ENCODE data around the gene URB1. TPM values are rescaled to one million over a fixed set of nuclear protein-coding genes. Genes with fewer than 3 reads are reported as not detected.

URB1 gene
- total RNA-seq, 2 experiments from 2014 or later = 19.4 to 25.4 TPM

DNA sequence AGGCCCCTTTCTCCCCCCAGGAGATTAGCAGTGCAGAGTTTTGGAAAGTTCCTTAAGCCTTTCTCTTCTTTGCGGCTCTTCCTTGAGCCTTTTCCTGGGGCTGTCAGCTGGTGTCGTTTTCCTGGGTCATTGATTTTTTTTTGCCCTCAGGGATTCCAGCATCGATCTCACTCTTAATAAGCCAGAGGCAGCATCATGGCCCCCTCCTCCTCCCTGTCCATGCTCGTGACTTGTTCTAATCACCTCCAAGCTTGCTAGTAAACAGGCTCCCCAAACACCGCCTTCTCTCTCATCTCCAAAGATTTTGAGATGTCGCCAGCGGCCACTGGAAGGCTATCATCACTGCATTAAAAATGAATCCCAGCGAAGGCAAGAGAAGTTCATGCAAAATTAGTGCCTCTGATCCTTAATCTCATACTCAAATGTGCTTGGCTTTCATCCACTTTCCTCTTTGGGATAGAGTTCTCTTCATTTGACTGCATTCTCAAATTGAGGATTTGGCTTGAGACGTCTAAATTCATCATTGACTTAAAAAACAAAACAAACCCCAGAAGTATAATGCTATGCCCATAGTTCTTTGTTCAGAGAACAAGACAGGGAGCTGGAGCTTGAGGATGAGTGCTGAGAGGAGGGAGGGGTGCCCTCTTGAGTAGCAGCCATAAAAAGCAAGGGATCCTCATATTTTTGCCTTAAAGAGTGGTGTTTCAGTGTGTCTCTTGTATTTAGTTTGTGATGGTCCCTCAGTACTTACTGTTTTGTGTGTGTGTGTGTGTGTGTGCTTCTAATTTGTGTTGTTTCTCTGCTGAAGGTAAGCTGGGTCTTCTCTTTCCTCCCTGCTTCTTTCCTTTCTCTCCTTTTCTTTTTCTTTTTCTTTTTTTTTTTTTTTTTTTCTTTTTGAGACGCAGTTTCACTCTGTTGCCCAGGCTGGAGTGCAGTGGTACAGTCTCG, 22.9 kb upstream of the URB1 start:
- Histone ChIP-seq H3K4me2 (ENCODE audit: low read length) (no peak overlapping the region), H3K9me3 (ENCODE audit: low read length) (no peaks in the 10 kb centered on the region)
- intact Hi-C loops (cut with micrococcal nuclease; ENCODE audit: unreplicated experiment) = no loop called here

DNA sequence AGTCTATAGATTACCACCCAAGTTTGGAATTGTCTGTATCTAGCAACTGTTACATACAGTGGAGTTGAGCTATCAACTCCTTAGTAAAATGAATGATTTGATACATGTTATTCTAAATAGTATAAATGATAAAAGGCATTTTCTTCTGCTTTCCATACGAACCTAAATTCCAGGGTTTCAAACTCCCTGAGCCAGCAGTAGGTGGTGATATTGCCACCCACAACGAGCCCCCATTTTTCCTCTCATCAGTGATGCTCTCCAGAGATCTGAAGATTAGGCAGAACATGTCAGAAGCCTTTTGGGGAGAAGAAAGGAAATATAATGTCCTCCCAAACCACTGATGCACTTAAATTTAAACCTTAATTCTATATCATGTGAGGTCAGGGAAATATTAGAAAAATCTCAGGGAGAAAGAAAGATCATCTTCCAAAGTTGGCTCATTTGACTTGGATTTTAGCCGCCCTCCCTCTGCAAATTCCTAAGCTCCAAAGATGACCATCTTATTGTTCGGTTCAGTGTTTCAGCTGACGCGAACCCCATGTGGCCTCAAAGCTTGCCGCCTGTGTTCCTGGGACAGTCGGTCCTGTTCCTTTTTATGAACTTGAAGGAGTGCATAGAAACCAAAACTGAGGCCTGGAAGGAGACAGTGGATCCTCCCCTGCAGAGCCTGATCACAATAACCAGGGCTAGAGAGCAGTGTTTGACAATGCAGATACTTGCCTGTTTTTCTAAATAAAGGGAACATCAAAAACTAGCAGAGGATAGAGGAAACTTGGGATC, 22.0 kb upstream of the URB1 start:
- POLR2A ChIA-PET = no interaction called here
- no peak overlapping the region for H3K4me3 ChIP-seq (ENCODE audit: low read depth, low read length, poor library complexity, severe bottlenecking)

More for the DNA sequence above, 22.9 kb upstream of the URB1 start:
- no TSS peak for BruUV-seq (replicated peaks)
- Histone ChIP-seq H2AFZ (ENCODE audit: low read length) (no peak overlapping the region), H3K36me3 (ENCODE audit: insufficient read depth, low read length) (no peaks in the 10 kb centered on the region), H3K9me2 (ENCODE audit: insufficient read depth, low read length) (no peaks in the 10 kb centered on the region), H3K4me1 (ENCODE audit: insufficient read depth, low read length, poor library complexity, severe bottlenecking) (no peaks in the 10 kb centered on the region), H4K20me1 (ENCODE audit: insufficient read depth, low read length) (no peaks in the 10 kb centered on the region), H3K4me3 (ENCODE audit: low read depth, low read length, poor library complexity, severe bottlenecking) (no peak overlapping the region), H3K79me2 (ENCODE audit: insufficient read depth, low read depth, low read length) (no peaks in the 10 kb centered on the region), H3K27ac (ENCODE audit: low read depth, low read length, poor library complexity, severe bottlenecking) (no peak overlapping the region)
- no peak for TF ChIP-seq EZH2phosphoT487 (IDR thresholded peaks at IDR 0.05; ENCODE audit: borderline replicate concordance, low read depth, low read length)
- TF ChIP-seq, protein P1, sequence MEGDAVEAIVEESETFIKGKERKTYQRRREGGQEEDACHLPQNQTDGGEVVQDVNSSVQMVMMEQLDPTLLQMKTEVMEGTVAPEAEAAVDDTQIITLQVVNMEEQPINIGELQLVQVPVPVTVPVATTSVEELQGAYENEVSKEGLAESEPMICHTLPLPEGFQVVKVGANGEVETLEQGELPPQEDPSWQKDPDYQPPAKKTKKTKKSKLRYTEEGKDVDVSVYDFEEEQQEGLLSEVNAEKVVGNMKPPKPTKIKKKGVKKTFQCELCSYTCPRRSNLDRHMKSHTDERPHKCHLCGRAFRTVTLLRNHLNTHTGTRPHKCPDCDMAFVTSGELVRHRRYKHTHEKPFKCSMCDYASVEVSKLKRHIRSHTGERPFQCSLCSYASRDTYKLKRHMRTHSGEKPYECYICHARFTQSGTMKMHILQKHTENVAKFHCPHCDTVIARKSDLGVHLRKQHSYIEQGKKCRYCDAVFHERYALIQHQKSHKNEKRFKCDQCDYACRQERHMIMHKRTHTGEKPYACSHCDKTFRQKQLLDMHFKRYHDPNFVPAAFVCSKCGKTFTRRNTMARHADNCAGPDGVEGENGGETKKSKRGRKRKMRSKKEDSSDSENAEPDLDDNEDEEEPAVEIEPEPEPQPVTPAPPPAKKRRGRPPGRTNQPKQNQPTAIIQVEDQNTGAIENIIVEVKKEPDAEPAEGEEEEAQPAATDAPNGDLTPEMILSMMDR (conservative IDR thresholded peaks at IDR 0.05; ENCODE audit: low read length) = no peak
- DNase-seq (ENCODE audit: low spot score) = no peak
- ChIA-PET CTCF (ENCODE audit: unreplicated experiment) (no interaction called here), POLR2A (interaction anchor here (0.6 kb wide), 1 partner anchor 276 kb away, joined by 3 read pairs; no protein-coding TSS in a partner anchor)

More for the DNA sequence above, 22.0 kb upstream of the URB1 start:
- H3K4me2 ChIP-seq (ENCODE audit: low read length) = no peak overlapping the region
- no peak overlapping the region for H3K27ac ChIP-seq (ENCODE audit: low read depth, low read length, poor library complexity, severe bottlenecking)
- CTCF ChIA-PET (ENCODE audit: unreplicated experiment) = no interaction called here
- no TSS peak for BruUV-seq (replicated peaks)
- H4K20me1 ChIP-seq (ENCODE audit: insufficient read depth, low read length) = no peaks in the 10 kb centered on the region
- H3K79me2 ChIP-seq (ENCODE audit: insufficient read depth, low read depth, low read length) = no peaks in the 10 kb centered on the region
- H3K9me3 ChIP-seq (ENCODE audit: low read length) = no peaks in the 10 kb centered on the region
- intact Hi-C loops (cut with micrococcal nuclease; ENCODE audit: unreplicated experiment) = no loop called here
- H3K4me1 ChIP-seq (ENCODE audit: insufficient read depth, low read length, poor library complexity, severe bottlenecking) = no peaks in the 10 kb centered on the region
- no peak for DNase-seq (ENCODE audit: low spot score)
- TF ChIP-seq EZH2phosphoT487 (IDR thresholded peaks at IDR 0.05; ENCODE audit: borderline replicate concordance, low read depth, low read length) = no peak
- TF ChIP-seq, protein P1 (conservative IDR thresholded peaks at IDR 0.05; ENCODE audit: low read length) = 0 out of 2 replicates have a peak, but pooled peaks have one; percentile 12
- H3K9me2 ChIP-seq (ENCODE audit: insufficient read depth, low read length) = no peaks in the 10 kb centered on the region
- H2AFZ ChIP-seq (ENCODE audit: low read length) = no peak overlapping the region
- H3K36me3 ChIP-seq (ENCODE audit: insufficient read depth, low read length) = no peaks in the 10 kb centered on the region
